ENCODE results near the gene CACNA1B. TPM values are rescaled to one million over a fixed set of nuclear protein-coding genes. Genes with fewer than 3 reads are reported as not detected.

CACNA1B gene
- 0.03 TPM in 1 of 2 replicates, not detected in the other for total RNA-seq (2014; rRNA removed; shearing (Covaris generic))

DNA sequence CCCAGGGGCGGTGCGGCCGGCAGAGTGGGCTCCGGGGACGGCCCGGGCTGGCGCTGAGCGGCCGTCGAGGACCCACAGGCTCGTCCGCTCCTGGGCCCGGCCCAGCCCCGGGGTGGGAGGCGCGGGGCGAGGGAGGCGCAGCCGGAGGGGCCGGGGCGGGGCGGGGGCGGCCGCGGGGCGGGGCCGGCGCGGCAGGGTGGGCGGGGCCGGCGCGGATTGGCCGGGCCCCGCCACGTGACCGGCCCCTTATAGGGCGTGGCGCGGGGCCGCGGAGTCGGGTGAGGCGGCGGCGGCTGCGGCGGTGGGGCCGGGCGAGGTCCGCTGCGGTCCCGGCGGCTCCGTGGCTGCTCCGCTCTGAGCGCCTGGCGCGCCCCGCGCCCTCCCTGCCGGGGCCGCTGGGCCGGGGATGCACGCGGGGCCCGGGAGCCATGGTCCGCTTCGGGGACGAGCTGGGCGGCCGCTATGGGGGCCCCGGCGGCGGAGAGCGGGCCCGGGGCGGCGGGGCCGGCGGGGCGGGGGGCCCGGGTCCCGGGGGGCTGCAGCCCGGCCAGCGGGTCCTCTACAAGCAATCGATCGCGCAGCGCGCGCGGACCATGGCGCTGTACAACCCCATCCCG is at the start of gene CACNA1B:
CACNA1B (plus strand) TSS at position 277 of the 617 bp plus-strand sequence; CDS start at position 429, 152 bp downstream.

Small RNA genes lying within 50 kb of the gene (small RNA-seq; reads per million reads assigned to genes)
- gene AL591424.2 (not detected), gene MIR602 (not detected)
